Stomach (tissue), 9 donors: ENCODE results near the gene TBC1D10A. TPM values are rescaled to one million over a fixed set of nuclear protein-coding genes. Genes with fewer than 3 reads are reported as not detected.

Experiments used
- DNase-seq, 2 donors: peaks; one replicate each; pipeline versions ENCODE4 v3.0.0 to v3.0.0-alpha.2; 2013 to 2019
- H3K27ac ChIP-seq, 5 donors: fragments of 200-600 bp in 4 of 5; sonication (generic) in 4 of 5; one replicate each; pipeline ENCODE4 v1.5.1; 2013 to 2019; ENCODE audit warnings: mild to moderate bottlenecking in 1 of 5, moderate library complexity in 1 of 5
- H3K27me3 ChIP-seq, 3 donors: fragments of 200-600 bp; sonication (generic); one replicate each; pipeline ENCODE4 v1.5.1; 2017 to 2019; ENCODE audit warnings: mixed run types in 1 of 3
- H3K36me3 ChIP-seq, 4 donors: fragments of 200-600 bp; sonication (generic); 1 replicate in 3 of 4; 2 replicates in 1 of 4; pipeline ENCODE4 v1.5.1; 2016 to 2019
- H3K4me1 ChIP-seq, 4 donors: fragments of 200-600 bp; sonication (generic); one replicate each; pipeline ENCODE4 v1.5.1; 2016 to 2019
- H3K4me3 ChIP-seq, 4 donors: fragments of 200-600 bp; sonication (generic) in 3 of 4; one replicate each; pipeline ENCODE4 v1.5.1; 2016 to 2019; ENCODE audit warnings: mild to moderate bottlenecking in 1 of 4
- H3K9me3 ChIP-seq, 4 donors: fragments of 200-600 bp; sonication (generic); one replicate each; pipeline ENCODE4 v1.5.1; 2016 to 2019
- EP300 ChIP-seq: sonication (generic); formaldehyde crosslinking; IDR thresholded peaks from one replicate; pipeline ENCODE4 v1.6.1; 2017; ENCODE audit warnings: antibody characterized with exemption
- POLR2A ChIP-seq, 4 donors: fragments of 450-650 bp; IDR thresholded peaks; one replicate each; pipeline ENCODE4 v1.6.1; 2016; ENCODE audit warnings: antibody characterized with exemption in 4 of 4, control low read depth in 2 of 4, mild to moderate bottlenecking in 1 of 4, moderate library complexity in 1 of 4
- POLR2AphosphoS5 ChIP-seq, 3 donors: sonication (generic); formaldehyde crosslinking; IDR thresholded peaks; one replicate each; pipeline ENCODE4 v1.6.1; 2016; ENCODE audit warnings: antibody characterized with exemption in 3 of 3
- WGBS, 5 donors: extraction: QIAGEN DNeasy Blood & Tissue Kit in 3 of 5; methylation state at CpG; one replicate each; pipeline versions ENCODE4 v1.1.5 to v1.1.7; 2013 to 2018; 5-methylcytosine and 5-hydroxymethylcytosine counted together
- intact Hi-C: fragments of 100-400 bp; cut with DNase I; formaldehyde crosslinking; loops from one replicate; pipeline ENCODE4 v1.15.1; 2023; ENCODE audit warnings: low total_unique reads
- polyA plus RNA-seq, 3 donors: library from polyadenylated mRNA; stranded (reverse); fragments of 200-250 nt; gene quantifications; one replicate each; pipeline ENCODE4 v1.2.3, GENCODE V29; 2013
- total RNA-seq, 5 donors: library from RNA; depleted of rRNA; stranded (reverse); fragments of >200 nt; gene quantifications; one replicate each; pipeline versions ENCODE4 v1.1.0 to v1.2.3, GENCODE V29; 2014 to 2016
- TF ChIP-seq, protein P1 (sequence below), 7 experiments: fragments of 450-650 bp in 4 of 7; fragments of 200-600 bp in 3 of 7; sonication (generic) in 3 of 7; IDR thresholded peaks; one replicate each; pipeline ENCODE4 v1.5.1; 2016 to 2019; ENCODE audit warnings: antibody characterized with exemption in 7 of 7, control low read depth in 2 of 7, mild to moderate bottlenecking in 1 of 7
- donor health status: healthy with polysubstance abuse.
- donor health status: Bipolar disorder and iron deficiency.
- donor health status: healthy.

The TBC1D10A gene
- total and polyA plus RNA-seq, 8 donors: 2.2 to 24.5 (median 18.0) TPM

DNA sequence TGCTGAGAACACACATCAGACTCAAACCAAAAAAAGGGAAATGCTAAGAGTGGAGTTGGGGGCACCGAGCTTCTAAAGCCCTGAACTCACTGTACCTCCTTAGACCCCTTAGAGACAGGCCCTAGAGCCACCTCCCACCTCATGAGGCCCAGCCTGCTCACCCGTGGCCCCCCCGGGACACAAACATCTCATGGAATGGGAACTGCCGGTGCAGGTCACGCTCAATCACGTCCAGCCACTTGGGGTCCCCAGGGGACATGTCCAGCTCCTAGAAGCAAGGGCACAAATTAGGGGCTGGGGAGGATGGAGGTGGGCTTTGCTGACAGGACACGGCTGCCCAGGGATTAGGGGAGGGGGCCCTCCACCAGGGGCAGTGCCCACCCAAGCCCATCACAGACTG is 31.2 kb downstream of the TBC1D10A start:
- no peak overlapping the region for H3K4me3 ChIP-seq
- 76 to 87% (median 77%) methylated on average over 6 to 7 of the region's 7 CpGs for WGBS, 5 donors
- H3K27me3 ChIP-seq: no peaks in the 10 kb centered on the region
- no peaks in the 10 kb centered on the region for H3K9me3 ChIP-seq
- intact Hi-C loops: no loop called here
- no peak for DNase-seq
- H3K36me3 ChIP-seq: peaks cover 59 to 92% (median 90%) of the 10 kb centered on the region in 4 donors
- peak overlapping the region in 2 of 5 donors; percentile 2 to 5 for H3K27ac ChIP-seq
- TF ChIP-seq POLR2AphosphoS5 (IDR thresholded peaks at IDR 0.05) (no peak), EP300 (no peak), POLR2A (IDR thresholded peaks at IDR 0.05) (no peak)
- TF ChIP-seq, protein P1, sequence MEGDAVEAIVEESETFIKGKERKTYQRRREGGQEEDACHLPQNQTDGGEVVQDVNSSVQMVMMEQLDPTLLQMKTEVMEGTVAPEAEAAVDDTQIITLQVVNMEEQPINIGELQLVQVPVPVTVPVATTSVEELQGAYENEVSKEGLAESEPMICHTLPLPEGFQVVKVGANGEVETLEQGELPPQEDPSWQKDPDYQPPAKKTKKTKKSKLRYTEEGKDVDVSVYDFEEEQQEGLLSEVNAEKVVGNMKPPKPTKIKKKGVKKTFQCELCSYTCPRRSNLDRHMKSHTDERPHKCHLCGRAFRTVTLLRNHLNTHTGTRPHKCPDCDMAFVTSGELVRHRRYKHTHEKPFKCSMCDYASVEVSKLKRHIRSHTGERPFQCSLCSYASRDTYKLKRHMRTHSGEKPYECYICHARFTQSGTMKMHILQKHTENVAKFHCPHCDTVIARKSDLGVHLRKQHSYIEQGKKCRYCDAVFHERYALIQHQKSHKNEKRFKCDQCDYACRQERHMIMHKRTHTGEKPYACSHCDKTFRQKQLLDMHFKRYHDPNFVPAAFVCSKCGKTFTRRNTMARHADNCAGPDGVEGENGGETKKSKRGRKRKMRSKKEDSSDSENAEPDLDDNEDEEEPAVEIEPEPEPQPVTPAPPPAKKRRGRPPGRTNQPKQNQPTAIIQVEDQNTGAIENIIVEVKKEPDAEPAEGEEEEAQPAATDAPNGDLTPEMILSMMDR (IDR thresholded peaks at IDR 0.05): no peak
- peaks cover 40 to 60% (median 49%) of the 10 kb centered on the region in 4 donors for H3K4me1 ChIP-seq

DNA sequence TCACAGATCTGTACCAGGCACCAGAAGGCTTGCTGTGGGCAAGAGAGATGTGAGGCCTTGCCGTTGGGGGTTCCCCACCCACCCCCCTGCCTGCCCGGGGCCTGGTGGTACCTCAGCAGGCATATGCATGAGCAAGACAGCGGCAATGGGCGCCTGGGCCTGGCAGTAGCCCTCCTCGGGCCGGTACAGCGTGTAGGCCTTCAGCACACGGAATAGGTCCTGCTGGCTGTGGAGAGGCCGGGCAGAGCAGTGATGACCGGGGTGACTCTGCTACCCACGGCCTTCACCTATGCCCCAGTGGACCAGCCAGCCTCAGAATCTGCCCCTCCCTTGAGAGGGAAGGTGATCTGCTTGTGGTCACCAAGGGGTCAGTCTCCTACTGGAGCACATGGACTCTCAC is 31.9 kb downstream of the TBC1D10A start:
- TF ChIP-seq POLR2AphosphoS5 (IDR thresholded peaks at IDR 0.05): no peak
- TF ChIP-seq, protein P1 (IDR thresholded peaks at IDR 0.05): no peak
- no peak for TF ChIP-seq POLR2A (IDR thresholded peaks at IDR 0.05)
- no peak for TF ChIP-seq EP300
- intact Hi-C loops: no loop called here
- Histone ChIP-seq H3K9me3 (no peaks in the 10 kb centered on the region), H3K36me3 (peaks cover 53 to 84% (median 83%) of the 10 kb centered on the region in 4 donors), H3K4me1 (peaks cover 48 to 60% (median 56%) of the 10 kb centered on the region in 4 donors), H3K4me3 (no peak overlapping the region), H3K27ac (no peak overlapping the region), H3K27me3 (no peaks in the 10 kb centered on the region)
- WGBS, 5 donors: 89 to 96% (median 94%) methylated on average over 5 to 11 of the region's 11 CpGs
- no peak for DNase-seq

GRCh38 chr22:30294066-30294465 is 32.7 kb downstream of the TBC1D10A start:
- H3K4me3 ChIP-seq: no peak overlapping the region
- peaks cover 49 to 54% (median 51%) of the 10 kb centered on the region in 4 donors for H3K4me1 ChIP-seq
- DNase-seq: no peak
- no peaks in the 10 kb centered on the region for H3K27me3 ChIP-seq
- H3K27ac ChIP-seq: no peak overlapping the region
- TF ChIP-seq, protein P1 (IDR thresholded peaks at IDR 0.05): no peak
- TF ChIP-seq EP300 (no peak), POLR2A (IDR thresholded peaks at IDR 0.05) (no peak), POLR2AphosphoS5 (IDR thresholded peaks at IDR 0.05) (no peak)
- WGBS, 5 donors: 90 to 99% (median 96%) methylated on average over 4 to 9 of the region's 9 CpGs
- peaks cover 49 to 76% (median 75%) of the 10 kb centered on the region in 4 donors for H3K36me3 ChIP-seq
- intact Hi-C loops: no loop called here
- no peaks in the 10 kb centered on the region for H3K9me3 ChIP-seq

DNA sequence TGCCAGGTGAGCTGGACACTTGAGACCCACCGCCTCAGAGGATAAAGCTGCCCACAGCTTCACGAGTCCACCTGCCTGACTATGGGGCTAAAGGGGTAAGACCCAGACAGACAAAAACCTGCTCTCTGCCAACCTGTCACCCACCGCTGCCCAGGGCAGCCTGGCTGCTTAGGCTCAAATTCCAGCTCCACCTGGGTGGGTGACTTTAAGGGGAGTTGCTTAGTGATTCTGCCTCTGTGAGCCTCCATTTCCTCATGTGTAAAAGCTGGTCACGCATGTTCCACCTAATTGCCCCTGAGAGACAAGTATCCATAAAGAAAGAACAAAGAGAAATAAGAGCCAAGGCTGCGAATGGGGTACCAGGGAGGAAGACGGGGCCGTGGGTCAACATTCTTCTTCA is 33.7 kb downstream of the TBC1D10A start:
- H3K27ac ChIP-seq: peak overlapping the region in 3 of 5 donors; percentile 89 to 97 (median 94)
- intact Hi-C loops: no loop called here
- no peaks in the 10 kb centered on the region for H3K27me3 ChIP-seq
- no peak for TF ChIP-seq POLR2AphosphoS5 (IDR thresholded peaks at IDR 0.05)
- no peak for TF ChIP-seq POLR2A (IDR thresholded peaks at IDR 0.05)
- TF ChIP-seq, protein P1 (IDR thresholded peaks at IDR 0.05): no peak
- no peak for TF ChIP-seq EP300
- peaks cover 38 to 66% (median 65%) of the 10 kb centered on the region in 4 donors for H3K36me3 ChIP-seq
- H3K4me1 ChIP-seq: peaks cover 47 to 53% (median 51%) of the 10 kb centered on the region in 4 donors
- WGBS, 5 donors: 88 to 97% (median 93%) methylated on average over 5 to 7 of the region's 7 CpGs
- no peak for DNase-seq
- H3K4me3 ChIP-seq: no peak overlapping the region
- no peaks in the 10 kb centered on the region for H3K9me3 ChIP-seq
